SJCRH30 (cell line): ENCODE measurements around the gene SERINC1. TPM values are rescaled to one million over a fixed set of nuclear protein-coding genes. Genes with fewer than 3 reads are reported as not detected.

Source experiments
- total RNA-seq: library from RNA; depleted of rRNA; stranded (reverse); fragments of >200 nt; shearing (Covaris generic); gene quantifications from 2 replicates; pipeline ENCODE4 v1.2.3, GENCODE V29; 2014; rRNA removed

Gene SERINC1
- total RNA-seq, 1 experiment from 2014 or later, result 76.7 TPM

Other genes with a start within 250 kb of the SERINC1 start
- gene HSF2, start 72.2 kb downstream of the SERINC1 start, total RNA-seq, result 48.8 and 49.6 TPM in 2 replicates
- 7.4 and 10.0 TPM in 2 replicates for gene PKIB, start 138.6 kb upstream of the SERINC1 start, total RNA-seq